Measurements from ENCODE around the gene ZNF333.

The ZNF333 gene

GRCh38 chr19:14782626-14783409 lies 93.0 kb downstream of the ZNF333 start:
- no peak for DNase-seq (ENCODE audit: low spot score)
- CTCF ChIA-PET: interaction anchor here (0.6 kb wide), 3 partner anchors 28 to 128 kb away, joined by 3 read pairs; no protein-coding TSS in a partner anchor
- POLR2A ChIA-PET (ENCODE audit: low non-redundant PET): no interaction called here
- H3K27ac ChIP-seq: no peak overlapping the region
- TF ChIP-seq CTCF (conservative IDR thresholded peaks at IDR 0.05; ENCODE audit: low read depth): no peak

All from RWPE1 (cell line).